B cell (primary cell): Measurements from ENCODE around the gene ATP6V0E1. TPM values are rescaled to one million over a fixed set of nuclear protein-coding genes. Genes with fewer than 3 reads are reported as not detected.

Experiments used
- ATAC-seq: fragments of 200-7000 bp; cut with Tn5 transposase; one replicate; pipeline ENCODE4 v1.10.0; 2021; ENCODE audit warnings: low read depth, mild to moderate bottlenecking, moderate number of reproducible peaks, moderate library complexity
- CTCF ChIA-PET: fragments of 350-600 bp; sonication (Branson Sonifier 250); formaldehyde crosslinking; loops from one replicate; lab custom pipeline; 2021; ENCODE audit warnings: antibody characterized with exemption, inconsistent platforms; lab: Charles Lee
- POLR2A ChIA-PET: fragments of 350-600 bp; sonication (Branson Sonifier 250); formaldehyde crosslinking; loops from one replicate; lab custom pipeline; 2021; ENCODE audit warnings: antibody characterized with exemption; lab: Charles Lee
- DNase-seq: peaks from one replicate; pipeline ENCODE4 v3.0.0; 2013
- H2AFZ ChIP-seq: 2 replicates; pipeline ENCODE4 v1.6.1; 2012; ENCODE audit warnings: mild to moderate bottlenecking, low read depth, low read length; ENCODE audit not compliant: insufficient read depth, poor library complexity, severe bottlenecking
- H3K27ac ChIP-seq, 2 donors: 1 replicate in 1 of 2; 2 replicates in 1 of 2; pipeline ENCODE4 v1.5.1; 2012 to 2013; ENCODE audit warnings: low read length in 2 of 2, mild to moderate bottlenecking in 2 of 2, moderate library complexity in 1 of 2
- H3K27me3 ChIP-seq, 4 experiments: fragments of 200-600 bp in 1 of 4; sonication (generic) in 1 of 4; replicated peaks in 1 of 4; 1 replicate in 2 of 4; 2 replicates in 2 of 4; pipeline versions ENCODE4 v1.6.1 to v1.7.0; 2013 to 2016; ENCODE audit warnings: low read length in 3 of 4, mild to moderate bottlenecking in 2 of 4, mixed read lengths in 1 of 4, moderate library complexity in 1 of 4; ENCODE audit not compliant: insufficient read depth in 4 of 4, control insufficient read depth in 3 of 4; ENCODE audit errors: control extremely low read depth in 1 of 4
- H3K36me3 ChIP-seq, 2 experiments: replicated peaks in 1 of 2; 1 replicate in 1 of 2; 2 replicates in 1 of 2; pipeline versions ENCODE4 v1.6.1 to v1.7.1; 2013; ENCODE audit warnings: low read length in 1 of 2; ENCODE audit not compliant: insufficient read depth in 2 of 2, control insufficient read depth in 1 of 2; ENCODE audit errors: control extremely low read depth in 1 of 2, extremely low read depth in 1 of 2
- H3K4me1 ChIP-seq, 2 donors: fragments of 200-600 bp in 1 of 2; sonication (generic) in 1 of 2; 1 replicate in 1 of 2; 2 replicates in 1 of 2; pipeline versions ENCODE4 v1.5.1 to v1.6.1; 2013 to 2017; ENCODE audit warnings: low read length in 2 of 2; ENCODE audit not compliant: control insufficient read depth in 2 of 2, insufficient read depth in 2 of 2
- H3K4me2 ChIP-seq: replicated peaks from 2 replicates; pipeline ENCODE3; 2012; ENCODE audit warnings: mild to moderate bottlenecking, low read depth, low read length; ENCODE audit not compliant: poor library complexity, severe bottlenecking
- H3K4me3 ChIP-seq, 5 experiments: fragments of 200-600 bp in 1 of 5; sonication (generic) in 1 of 5; 1 replicate in 3 of 5; 2 replicates in 2 of 5; pipeline versions ENCODE4 v1.5.1 to v1.7.0; 2011 to 2016; ENCODE audit warnings: low read length in 4 of 5, mild to moderate bottlenecking in 4 of 5, low read depth in 2 of 5, control low read depth in 1 of 5, moderate library complexity in 1 of 5; ENCODE audit not compliant: insufficient read depth in 1 of 5; ENCODE audit errors: control extremely low read depth in 1 of 5, extremely low read depth in 1 of 5
- H3K79me2 ChIP-seq: fragments of 200-600 bp; sonication (generic); one replicate; pipeline ENCODE4 v1.6.0; 2016; ENCODE audit warnings: low read length; ENCODE audit not compliant: control insufficient read depth, insufficient read depth
- H3K9ac ChIP-seq: fragments of 200-600 bp; sonication (generic); 2 replicates; pipeline ENCODE4 v1.6.1; 2017; ENCODE audit warnings: mild to moderate bottlenecking, low read length, moderate library complexity
- H3K9me3 ChIP-seq, 3 donors: one replicate each; pipeline versions ENCODE4 v1.6.1 to v1.7.1; 2013; ENCODE audit warnings: low read length in 2 of 3; ENCODE audit not compliant: control insufficient read depth in 2 of 3, insufficient read depth in 1 of 3; ENCODE audit errors: control extremely low read depth in 1 of 3
- H4K20me1 ChIP-seq: 2 replicates; pipeline ENCODE4 v1.6.0; 2012; ENCODE audit warnings: mild to moderate bottlenecking, low read length; ENCODE audit not compliant: insufficient read depth, control insufficient read depth, poor library complexity, severe bottlenecking
- H3K27ac Mint-ChIP-seq: one replicate; pipeline ENCODE4 v1.8.0; 2021; ENCODE audit warnings: mixed read lengths
- H3K27me3 Mint-ChIP-seq: one replicate; pipeline ENCODE4 v1.8.0; 2021; ENCODE audit warnings: mixed read lengths
- H3K4me1 Mint-ChIP-seq: one replicate; pipeline ENCODE4 v1.8.0; 2021; ENCODE audit warnings: mixed read lengths
- H3K4me3 Mint-ChIP-seq: one replicate; pipeline ENCODE4 v1.8.0; 2021; ENCODE audit warnings: mixed read lengths
- H3K9me3 Mint-ChIP-seq: one replicate; pipeline ENCODE4 v1.8.0; 2022; ENCODE audit warnings: mixed read lengths; ENCODE audit not compliant: insufficient read depth
- CTCF ChIP-seq: fragments of 200-600 bp; IDR thresholded peaks from one replicate; pipeline ENCODE4 v1.8.0; 2022; ENCODE audit warnings: antibody characterized with exemption, mild to moderate bottlenecking
- EZH2 ChIP-seq: IDR thresholded peaks from 2 replicates; pipeline ENCODE4 v1.6.1; 2012; ENCODE audit warnings: borderline replicate concordance, low read depth, mild to moderate bottlenecking, moderate library complexity, low read length; ENCODE audit not compliant: insufficient read depth, poor library complexity, severe bottlenecking
- WGBS: methylation state at CpG from one replicate; pipeline ENCODE4 v1.1.5; 2013; ENCODE audit warnings: missing lambda C conversion rate; ENCODE audit not compliant: insufficient coverage; 5-methylcytosine and 5-hydroxymethylcytosine counted together
- intact Hi-C: fragments of 100-400 bp; cut with micrococcal nuclease; formaldehyde crosslinking; loops from one replicate; pipeline ENCODE4 v1.10.0; 2022
- polyA plus RNA-seq: library from polyadenylated mRNA; depleted of rRNA; stranded (reverse); fragments of >200 nt; gene quantifications from 2 replicates; pipeline ENCODE4 v1.2.3, GENCODE V29; 2012
- total RNA-seq, 2 donors: library from RNA; stranded (reverse); fragments of 120-200 nt in 1 of 2; gene quantifications; 1 replicate in 1 of 2; 2 replicates in 1 of 2; pipeline versions ENCODE4 v1.2.3 to v1.2.4, GENCODE V29; 2013 to 2022

The ATP6V0E1 gene
- total and polyA plus RNA-seq, 2 donors (not counting 1 experiment from before 2014, with no cell fraction given), result 93.8 to 127 TPM

GRCh38 chr5:173004447-173004846, 20.9 kb downstream of the ATP6V0E1 start:
- H3K4me1 ChIP-seq, result peaks cover 26 to 33% of the 10 kb centered on the region in 2 donors
- H3K4me3 Mint-ChIP-seq, result no peak overlapping the region
- CTCF ChIA-PET, result no interaction called here

GRCh38 chr5:173010021-173010420, 26.4 kb downstream of the ATP6V0E1 start:
- Mint-ChIP-seq H3K4me3 (no peak overlapping the region), H3K9me3 (no peaks in the 10 kb centered on the region), H3K4me1 (peaks cover 41% of the 10 kb centered on the region), H3K27ac (peak overlapping the region; percentile 0), H3K27me3 (no peaks in the 10 kb centered on the region)
- H3K9me3 ChIP-seq, result no peaks in the 10 kb centered on the region
- ChIA-PET POLR2A (no interaction called here), CTCF (interaction anchor here (0.6 kb wide), 1 partner anchor 34 kb away, joined by 3 read pairs; no protein-coding TSS in a partner anchor)
- peaks cover 0 to 8% of the 10 kb centered on the region in 2 experiments for H3K36me3 ChIP-seq
- no peaks in the 10 kb centered on the region for H3K27me3 ChIP-seq
- no peak overlapping the region for H2AFZ ChIP-seq
- WGBS, result 69% methylated on average over 3 of the region's 6 CpGs
- no peak overlapping the region for H3K9ac ChIP-seq
- no peak for TF ChIP-seq EZH2
- TF ChIP-seq CTCF, result no peak
- ATAC-seq, result no peak
- H3K4me2 ChIP-seq, result no peak overlapping the region
- no peak for DNase-seq
- H3K4me3 ChIP-seq, result no peak overlapping the region
- peaks cover 0 to 14% of the 10 kb centered on the region in 2 donors for H3K4me1 ChIP-seq
- intact Hi-C loops, result no loop called here
- H4K20me1 ChIP-seq, result peaks cover 84% of the 10 kb centered on the region
- peaks cover 98% of the 10 kb centered on the region for H3K79me2 ChIP-seq
- no peak overlapping the region for H3K27ac ChIP-seq

More at GRCh38 chr5:173004447-173004846, 20.9 kb downstream of the ATP6V0E1 start:
- ATAC-seq (no peak), DNase-seq (no peak)
- no peak for TF ChIP-seq CTCF
- no peak for TF ChIP-seq EZH2
- peak overlapping the region; percentile 50 for H3K27ac Mint-ChIP-seq
- Histone ChIP-seq H3K27me3 (no peaks in the 10 kb centered on the region), H3K79me2 (peaks cover 99% of the 10 kb centered on the region), H3K9ac (no peak overlapping the region), H2AFZ (no peak overlapping the region), H3K9me3 (no peaks in the 10 kb centered on the region), H3K4me3 (no peak overlapping the region), H3K27ac (no peak overlapping the region), H3K36me3 (peaks cover 0 to 7% of the 10 kb centered on the region in 2 experiments), H3K4me2 (no peak overlapping the region), H4K20me1 (peaks cover 80% of the 10 kb centered on the region)
- peaks cover 68% of the 10 kb centered on the region for H3K4me1 Mint-ChIP-seq
- no peaks in the 10 kb centered on the region for H3K27me3 Mint-ChIP-seq
- 98% methylated on average over 5 of the region's 5 CpGs for whole genome bisulfite sequencing
- H3K9me3 Mint-ChIP-seq, result no peaks in the 10 kb centered on the region
- POLR2A ChIA-PET, result no interaction called here
- intact Hi-C loops, result no loop called here
